ENCODE measurements around the gene C1orf21.

- TF ChIP-seq CTCF (IDR thresholded peaks at IDR 0.05; ENCODE audit: low read depth, low read length, poor library complexity, severe bottlenecking): no peak
- no peak for TF ChIP-seq EZH2phosphoT487 (IDR thresholded peaks at IDR 0.05; ENCODE audit: borderline replicate concordance, low read length)
Measured at GRCh38 chr1:184442260-184442659, 55.4 kb downstream of the C1orf21 start.

Data from DOHH2 (cell line).